NOMO-1 (cell line): ENCODE results near the gene SLC22A3.
A peak's percentile ranks its signal among the peaks of the same experiment; 100 is the strongest.
"Not testable (repeated sequence)": the region's sequence is repeated elsewhere in the genome, so short reads cannot be mapped to it uniquely, and the experiment has no call there.

Source experiments
- DNase-seq, 2 experiments: peaks; one replicate each; lab custom pipeline; 2025; ENCODE audit not compliant: unreplicated experiment in 2 of 2; lab: John Stamatoyannopoulos, UW

The SLC22A3 gene

DNA sequence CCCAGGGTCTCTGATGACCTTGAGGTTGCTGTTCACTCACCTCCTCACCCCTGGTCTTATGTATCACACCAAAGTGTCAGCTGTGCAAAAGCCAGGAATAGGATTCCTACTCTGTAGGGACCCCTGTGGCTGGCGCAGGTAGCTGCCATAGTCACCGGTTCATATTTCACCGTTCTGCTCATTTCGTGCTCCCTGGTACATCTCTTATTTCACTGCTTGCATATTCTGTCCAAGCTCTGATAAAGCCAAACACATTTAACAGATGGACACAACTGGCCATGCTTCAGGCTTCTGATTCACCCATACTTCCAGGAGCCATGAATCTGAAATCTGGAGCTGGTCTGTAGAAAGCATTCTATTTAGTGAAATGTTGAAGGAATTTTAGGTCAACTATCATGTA lies 20.5 kb downstream of the SLC22A3 start:
- DNase-seq = no peak

DNA sequence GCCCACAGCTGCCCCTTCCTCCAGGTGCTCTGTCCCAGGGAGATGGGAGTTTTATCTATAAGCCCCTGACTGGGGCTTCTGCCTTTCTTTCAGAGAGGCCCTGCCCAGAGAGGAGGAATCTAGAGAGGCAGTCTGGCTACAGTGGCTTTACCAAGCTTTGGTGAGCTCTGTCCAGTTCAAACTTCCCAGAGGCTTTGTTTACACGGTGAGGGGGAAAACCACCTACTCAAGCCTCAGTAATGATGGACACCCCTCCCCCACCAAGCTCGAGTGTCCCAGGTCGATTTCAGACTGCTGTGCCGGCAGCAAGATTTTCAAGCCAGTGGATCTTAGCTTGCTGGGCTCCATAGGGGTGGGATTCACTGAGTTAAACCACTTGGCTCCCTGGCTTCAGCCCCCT lies 25.4 kb downstream of the SLC22A3 start:
- DNase-seq = not testable (repeated sequence)

DNA sequence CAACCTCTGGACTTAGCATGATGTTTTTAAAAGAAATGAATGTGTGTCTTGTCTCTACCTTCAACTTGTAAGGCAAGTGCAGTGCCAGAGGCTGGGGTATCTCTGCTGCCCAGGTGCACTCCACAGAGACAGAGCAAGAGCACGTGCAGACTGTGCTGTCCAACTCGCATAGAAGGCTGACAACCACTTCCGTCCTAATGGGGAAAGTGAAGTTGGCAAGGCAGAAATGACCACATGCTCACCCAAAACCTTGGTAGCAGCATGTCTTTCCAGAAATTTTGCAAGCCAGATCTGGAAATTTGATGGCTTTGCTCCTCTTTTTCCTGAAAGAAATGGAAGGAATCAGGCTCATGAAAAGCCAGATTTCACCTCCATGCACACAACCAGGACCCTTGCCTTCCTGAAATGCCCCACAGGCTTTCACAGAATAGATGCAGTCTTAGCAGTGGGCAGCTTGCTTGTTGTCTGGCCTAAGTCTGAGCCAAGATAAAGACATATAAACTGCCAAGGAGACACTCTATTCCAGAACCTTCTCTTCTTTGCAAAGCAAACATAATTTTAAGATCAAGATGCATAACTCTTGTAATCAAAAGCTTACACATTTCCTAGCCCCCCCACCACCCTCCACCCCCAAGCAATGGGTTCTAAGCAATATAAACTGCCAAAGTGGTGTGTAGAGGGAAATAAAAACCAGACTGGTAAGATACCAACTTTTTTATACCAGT lies 26.8 kb downstream of the SLC22A3 start:
- DNase-seq = no peak

DNA sequence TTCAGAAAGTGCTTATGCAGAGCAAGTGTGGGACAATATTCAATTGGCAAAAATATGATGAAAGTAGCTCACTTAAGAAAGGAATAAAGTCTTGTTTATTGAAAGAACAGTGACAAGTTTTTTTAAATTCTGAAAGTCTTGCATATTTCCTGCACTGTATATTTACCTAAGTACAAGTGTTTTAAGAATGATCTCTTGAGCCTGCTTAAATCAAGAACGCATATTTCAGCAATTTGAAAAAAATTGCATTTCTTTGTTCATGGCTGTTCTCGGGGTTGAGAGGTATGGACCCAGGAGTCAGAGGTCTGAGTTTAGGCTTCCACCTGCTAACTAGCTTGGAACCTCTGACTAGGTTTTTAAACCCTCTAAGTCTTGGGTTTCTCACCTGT lies 27.4 kb downstream of the SLC22A3 start:
- DNase-seq = no peak

DNA sequence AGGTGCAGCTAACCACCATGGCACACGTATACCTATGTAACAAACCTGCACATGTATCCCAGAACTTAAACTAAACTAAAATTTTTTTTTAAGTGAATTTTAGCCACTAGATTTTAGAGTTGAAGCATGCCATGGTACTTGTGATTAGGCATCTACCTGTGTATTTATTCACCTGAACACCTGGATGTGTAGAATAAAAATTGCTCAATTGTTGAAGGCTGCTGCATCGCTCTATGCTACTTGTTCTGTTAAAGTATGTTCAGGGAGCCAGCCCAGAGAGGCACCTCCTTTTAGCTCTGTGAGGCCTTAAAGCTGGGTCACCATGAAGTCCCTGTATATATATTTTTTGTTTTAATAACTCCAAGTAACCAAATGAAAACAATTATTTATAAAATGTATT lies 28.3 kb downstream of the SLC22A3 start:
- no peak for DNase-seq

DNA sequence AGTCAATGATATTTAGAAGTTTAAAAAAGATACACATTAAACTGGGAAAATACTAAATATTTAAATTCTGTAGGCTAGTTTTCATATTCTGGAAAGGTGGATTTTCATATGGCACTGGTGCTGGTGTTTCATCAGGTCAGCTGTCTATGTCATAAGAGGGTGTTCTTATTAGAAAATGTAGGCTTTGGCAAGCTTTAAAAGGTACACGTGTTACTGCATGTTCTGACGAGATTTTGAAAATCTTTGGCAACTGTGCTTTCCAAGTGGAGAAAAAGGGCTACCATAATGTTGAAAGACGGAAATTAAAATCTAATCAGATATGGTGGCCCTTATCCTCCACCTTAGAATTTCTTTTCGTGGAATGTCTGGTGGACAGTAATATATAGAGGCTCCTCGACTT lies 30.0 kb downstream of the SLC22A3 start:
- DNase-seq = no peak

DNA sequence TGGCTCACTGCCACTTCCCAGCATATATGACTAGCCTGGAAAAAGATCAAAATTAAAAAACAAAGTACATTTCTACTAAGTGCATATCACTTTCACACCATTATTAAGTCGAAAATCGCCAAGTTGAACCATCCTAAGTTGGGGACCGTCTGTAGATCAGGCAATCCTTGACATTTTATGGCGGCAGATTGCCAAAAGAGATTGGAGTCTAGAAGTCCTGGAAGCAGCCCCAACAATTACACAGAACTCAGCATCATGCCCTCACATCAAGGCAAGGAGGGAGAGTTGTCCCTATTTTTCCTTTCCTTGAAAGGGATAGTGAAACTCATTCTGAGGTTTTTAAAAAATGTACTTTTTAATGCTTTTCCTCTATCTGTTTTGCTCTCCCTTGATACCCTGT lies 30.7 kb downstream of the SLC22A3 start:
- no peak for DNase-seq

DNA sequence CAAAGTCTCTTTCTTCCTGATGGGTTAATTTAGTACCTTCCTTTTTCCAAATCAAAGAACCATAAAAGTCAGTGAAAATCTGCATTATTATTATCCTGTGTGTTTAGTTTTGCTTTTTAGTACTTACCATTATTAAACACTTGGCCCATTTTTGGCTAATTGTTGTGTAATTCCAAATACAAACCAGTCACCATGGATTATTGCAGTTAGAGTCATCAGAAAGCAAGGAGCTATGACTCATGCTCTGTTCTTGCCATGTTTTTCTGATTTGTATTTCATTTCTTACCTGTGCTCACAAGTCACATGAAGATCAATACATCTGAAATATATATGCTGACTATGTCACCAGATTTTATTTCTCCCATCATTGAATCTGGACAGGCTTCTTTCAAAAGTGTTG lies 31.3 kb downstream of the SLC22A3 start:
- no peak for DNase-seq

DNA sequence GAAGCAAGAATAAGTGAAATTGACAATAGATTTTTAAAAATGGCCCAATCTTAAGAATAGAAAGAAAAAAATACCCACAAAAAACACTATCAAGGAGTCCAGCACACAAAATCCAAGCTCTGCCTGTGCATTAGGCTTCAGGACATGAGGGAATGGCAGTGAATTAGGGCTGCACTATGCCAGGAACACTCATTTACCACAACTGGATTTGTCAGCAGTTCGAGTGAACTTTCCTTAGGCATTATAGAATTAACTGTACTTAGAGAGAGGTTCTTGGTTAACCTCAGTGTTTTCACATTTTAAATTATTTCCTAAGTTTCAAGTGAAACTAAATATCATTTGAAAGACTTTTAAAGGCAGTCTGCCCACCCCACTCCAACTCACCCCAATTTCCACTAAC lies 34.8 kb downstream of the SLC22A3 start:
- no peak for DNase-seq

DNA sequence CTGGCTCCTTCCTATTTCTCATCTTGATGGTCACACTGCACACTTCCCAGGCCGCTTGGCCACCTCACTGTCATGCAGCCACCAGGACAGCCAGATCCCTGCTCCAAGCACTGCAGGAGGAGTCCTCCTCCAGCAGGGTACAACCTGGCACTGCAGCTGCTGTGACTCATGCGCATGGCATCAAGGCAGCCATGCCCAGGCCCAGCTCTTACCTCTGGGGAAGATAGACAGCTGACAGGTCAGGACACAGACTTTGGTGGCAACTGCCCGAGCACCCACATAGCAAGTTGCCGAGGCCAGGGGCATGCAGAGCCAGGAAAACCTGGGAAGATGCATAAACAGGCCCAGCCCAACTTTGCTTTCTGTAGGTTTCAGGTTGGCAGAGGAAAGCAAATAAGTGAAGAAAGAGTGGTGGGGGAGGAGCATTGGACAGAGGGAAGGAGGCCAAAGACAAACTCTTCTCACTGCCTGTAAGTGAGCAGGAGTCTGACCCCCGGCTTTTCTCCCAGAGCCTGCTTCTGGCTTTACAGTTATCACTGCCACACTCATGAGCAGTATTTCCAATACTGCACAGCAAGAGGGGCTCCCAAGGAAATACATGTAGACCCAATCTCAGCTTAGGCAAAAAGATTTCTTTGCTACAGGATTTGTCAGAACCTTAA lies 38.8 kb downstream of the SLC22A3 start:
- no peak for DNase-seq

DNA sequence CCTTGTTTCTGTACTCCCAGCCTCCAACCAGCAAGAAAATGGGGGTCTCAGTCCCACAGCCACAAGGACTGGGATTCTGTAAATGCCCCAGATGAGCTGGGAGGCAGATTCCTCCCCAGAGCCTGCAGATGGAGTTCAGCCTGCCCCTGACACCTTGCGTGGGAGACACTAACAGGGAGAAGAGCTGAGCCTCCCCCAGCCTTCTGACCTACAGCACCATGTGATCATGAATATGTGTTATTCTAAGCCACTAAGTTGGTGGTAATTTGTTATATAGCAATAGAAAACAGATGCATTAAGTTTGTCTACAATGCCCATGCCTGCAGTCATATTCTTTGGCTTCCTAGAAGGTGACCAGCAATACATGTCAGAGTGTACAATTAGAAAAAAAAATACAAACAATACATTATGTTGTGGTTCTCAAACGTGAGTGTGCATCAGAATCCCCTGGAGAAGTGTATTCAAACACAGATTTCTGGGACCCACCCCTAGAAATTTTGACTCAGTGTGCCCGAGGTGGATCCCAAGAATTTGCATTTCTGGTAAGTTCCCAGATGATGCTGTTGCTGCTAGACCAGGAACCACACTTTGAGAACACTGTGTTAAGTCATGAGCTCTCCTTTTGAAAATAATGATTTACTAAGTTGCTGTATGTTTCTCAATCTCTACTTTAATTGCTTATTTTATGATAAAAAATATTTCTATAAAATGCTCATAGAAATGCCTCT lies 39.9 kb downstream of the SLC22A3 start:
- DNase-seq = no peak

DNA sequence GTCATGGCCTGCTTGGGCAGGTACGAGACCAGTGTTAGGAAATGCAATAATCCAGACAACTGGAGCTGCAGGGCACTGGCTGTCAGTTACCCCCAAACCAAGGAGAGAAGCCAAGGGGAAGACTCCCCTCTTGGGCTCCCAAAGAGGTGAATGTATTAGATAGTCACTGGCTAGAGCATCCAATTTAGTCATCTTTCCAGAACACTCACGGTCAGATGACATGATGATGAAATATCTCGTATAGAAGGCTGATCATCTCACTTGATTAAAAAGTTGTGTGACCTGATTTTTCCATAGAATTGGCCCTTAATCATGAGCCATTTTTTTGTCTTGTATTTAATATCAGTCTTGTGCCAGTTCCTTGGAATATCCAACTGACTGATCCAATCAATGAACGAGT lies 40.7 kb downstream of the SLC22A3 start:
- DNase-seq = no peak

DNA sequence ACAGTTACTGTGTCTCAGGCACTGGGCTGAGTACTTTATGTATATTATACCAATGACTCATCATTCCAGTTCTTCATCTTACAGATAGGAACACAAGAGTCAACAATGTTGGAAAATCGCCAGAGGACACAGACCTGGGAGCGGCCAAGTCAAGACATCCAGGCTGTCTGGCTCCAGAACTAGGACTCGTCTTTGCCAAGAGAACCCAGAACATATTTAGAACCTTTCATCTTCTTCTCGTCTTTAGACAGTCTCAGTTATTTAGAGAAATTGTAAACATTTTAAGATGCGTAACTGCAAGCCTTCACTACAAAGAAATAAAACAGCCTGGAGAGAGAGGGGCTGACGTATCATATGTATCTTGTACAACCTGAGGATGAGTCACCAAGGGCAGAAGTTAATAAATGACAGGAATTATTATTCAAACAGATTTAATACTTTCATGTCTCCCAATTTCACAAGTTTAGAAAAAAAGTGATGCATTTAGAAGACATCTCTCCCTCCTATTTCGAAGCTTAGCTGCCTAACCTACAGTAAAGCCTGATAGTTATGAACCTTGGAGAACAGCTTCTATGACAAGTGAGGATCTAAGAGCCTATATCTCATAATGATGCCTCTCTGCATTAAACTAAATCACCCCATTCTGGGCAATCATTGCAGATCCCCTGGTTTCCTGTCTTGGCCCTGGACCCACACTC lies 43.4 kb downstream of the SLC22A3 start:
- no peak for DNase-seq

DNA sequence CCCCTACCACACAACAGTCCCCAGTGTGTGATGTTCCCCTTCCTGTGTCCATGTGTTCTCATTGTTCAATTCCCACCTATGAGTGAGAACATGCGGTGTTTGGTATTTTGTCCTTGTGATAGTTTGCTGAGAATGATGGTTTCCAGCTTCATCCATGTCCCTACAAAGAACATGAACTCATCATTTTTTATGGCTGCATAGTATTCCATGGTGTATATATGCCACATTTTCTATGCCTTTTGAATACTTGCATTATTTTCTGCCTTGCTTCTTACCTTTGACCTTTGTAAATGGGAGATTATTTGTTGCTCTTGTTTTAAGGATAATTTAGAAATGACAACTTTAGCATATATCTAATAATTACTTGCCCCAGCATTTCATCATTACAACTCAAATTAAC lies 45.3 kb downstream of the SLC22A3 start:
- not testable (repeated sequence) for DNase-seq

DNA sequence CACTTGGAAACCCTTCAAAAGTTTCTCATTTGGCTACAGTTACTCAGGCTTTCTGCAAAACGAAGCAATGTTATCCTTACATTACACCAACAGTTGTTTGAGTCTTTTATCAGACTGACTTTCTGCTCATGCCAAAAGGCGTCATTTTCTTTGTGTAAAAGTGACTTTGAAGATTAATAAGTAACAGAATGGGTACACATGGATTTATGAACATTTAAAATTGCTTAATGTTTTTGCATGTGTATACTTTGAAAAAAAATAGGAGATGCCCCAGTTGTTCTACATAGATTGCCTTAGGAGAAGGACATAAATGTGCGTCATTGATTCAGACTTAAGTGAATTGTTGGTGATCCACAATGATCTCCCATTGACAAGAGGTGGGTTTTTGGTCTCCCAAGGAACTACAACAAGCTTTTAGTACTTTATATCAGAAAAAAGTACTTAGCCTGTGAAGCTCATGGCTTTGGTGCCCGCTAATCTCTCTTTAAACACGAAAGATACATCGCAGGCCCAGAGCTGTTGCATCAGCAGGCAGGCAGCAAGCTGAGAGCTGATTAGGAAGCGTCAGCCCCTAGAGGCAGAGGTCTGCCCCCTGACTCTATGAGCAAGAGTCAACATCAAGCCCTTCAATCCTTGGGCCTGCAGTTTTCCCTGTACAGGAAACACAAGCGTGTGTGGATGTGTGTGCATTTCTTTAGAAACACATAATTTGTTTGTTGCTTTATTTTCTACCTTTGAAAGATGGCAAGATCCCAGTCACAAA lies 45.9 kb downstream of the SLC22A3 start:
- DNase-seq = no peak

DNA sequence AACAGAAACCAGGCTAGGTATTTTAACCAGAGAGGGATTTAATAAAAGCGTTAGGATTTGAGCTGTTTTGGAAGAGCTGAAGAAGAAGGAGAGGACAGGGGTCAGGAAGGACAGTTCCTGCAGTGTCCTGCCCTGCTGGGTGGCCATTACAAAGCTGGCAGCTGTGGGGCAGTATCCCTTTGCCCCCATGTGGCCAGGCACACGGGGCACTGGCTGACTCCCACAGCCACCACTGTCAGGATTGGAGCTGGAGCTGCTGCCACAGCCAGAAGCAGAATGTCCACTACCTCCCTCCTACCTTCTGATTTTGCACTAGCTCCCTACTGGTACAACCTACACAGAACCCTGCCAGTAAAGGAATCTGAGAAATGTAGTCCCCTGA lies 46.5 kb downstream of the SLC22A3 start:
- DNase-seq = no peak

DNA sequence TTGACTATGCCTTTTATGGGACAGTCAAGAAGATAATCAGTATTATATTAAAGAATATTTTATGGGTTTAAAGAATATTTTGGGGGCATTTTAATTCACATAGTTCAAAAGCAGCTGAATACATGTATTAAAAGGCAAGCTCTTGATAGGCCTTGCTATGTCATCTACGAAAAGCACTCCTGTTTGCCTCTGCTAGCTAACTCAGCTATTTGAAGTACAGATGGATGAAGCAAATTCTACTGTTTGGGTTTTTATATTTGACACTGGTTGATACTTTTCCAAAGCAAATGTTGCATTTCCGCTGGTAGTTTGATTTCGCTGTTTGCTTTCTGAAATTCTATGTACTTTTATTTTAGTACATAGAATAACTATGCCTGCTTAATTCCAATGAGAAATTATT lies 47.0 kb downstream of the SLC22A3 start:
- no peak for DNase-seq

DNA sequence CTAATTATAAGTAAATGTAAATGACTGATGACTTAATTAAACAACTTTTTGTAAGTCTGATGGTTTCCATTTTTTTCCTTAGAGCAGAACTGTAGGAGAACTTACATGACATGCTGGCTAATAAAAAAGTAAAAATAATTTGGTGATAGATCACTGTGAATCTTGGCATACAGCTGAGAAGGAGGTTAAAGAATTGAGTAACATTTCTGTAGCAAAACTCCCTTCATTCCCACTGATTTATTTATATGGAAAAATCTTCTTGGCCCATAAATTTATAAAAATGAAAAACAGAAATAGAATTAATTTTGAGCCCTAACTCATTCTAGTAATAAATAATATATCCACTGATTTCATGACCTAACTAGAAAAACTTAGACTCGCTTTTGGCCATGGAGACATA lies 48.1 kb downstream of the SLC22A3 start:
- DNase-seq = no peak

DNA sequence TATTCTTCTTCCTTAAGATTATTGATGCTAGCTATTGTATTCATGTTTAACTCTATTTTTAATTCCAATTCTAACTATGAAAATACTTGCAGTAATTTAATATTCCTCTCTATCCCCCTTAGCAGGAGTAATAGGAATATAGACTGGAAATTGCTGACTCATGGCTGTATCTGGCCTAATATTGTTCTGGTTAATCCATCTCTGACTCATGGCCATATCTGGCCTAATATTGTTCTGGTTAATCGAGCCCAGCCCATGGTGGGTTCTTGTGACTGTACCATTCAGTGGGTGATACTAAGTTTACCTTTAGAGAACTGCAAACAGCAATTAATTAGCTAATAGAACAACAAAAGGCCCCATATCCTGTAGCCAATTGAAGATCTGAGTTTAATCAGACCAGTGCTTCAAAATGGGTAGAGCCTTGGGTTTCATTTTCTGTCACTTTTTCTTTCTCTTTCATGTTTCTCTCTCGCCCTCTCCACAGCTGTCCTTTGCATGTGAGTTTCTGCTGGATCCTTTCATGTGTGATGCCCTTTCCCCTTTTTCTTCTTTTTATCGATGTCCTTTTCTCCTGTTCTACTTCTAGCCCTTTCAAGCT lies 50.6 kb downstream of the SLC22A3 start:
- no peak for DNase-seq

DNA sequence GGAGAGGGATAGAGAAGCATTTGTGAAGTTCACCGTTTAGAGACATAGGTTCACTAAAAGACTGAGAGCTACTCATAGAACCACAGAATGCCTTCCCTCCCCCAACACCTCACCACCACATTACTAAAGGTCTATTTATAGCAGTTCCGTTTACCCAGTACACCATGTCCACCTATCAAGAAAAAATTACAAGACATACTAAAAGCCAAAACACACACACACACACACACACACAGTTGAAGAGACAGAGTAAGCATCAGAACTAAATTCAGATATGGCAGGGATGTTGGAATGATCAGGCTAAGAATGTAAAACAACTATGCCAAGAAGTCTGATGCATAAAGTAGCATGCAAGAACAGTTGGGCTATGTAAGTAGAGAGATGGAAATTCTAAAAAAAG lies 52.3 kb downstream of the SLC22A3 start:
- peak in 1 of 2 experiments; percentile 2 for DNase-seq
